WERI-Rb-1 (cell line): ENCODE results near the gene SLC38A2.

Experiments used
- DNase-seq: peaks from one replicate; pipeline ENCODE4 v3.0.0-alpha.2; 2020
- H3K27ac ChIP-seq: fragments of 250-450 bp; sonication (Bioruptor Pico); 2 replicates; pipeline ENCODE4 v1.5.1; 2020; ENCODE audit warnings: mild to moderate bottlenecking, moderate library complexity
- H3K27me3 ChIP-seq: fragments of 250-450 bp; sonication (Bioruptor Pico); 2 replicates; pipeline ENCODE4 v1.5.1; 2021; ENCODE audit warnings: mild to moderate bottlenecking, low read depth, moderate library complexity; ENCODE audit not compliant: insufficient read depth, severe bottlenecking
- H3K36me3 ChIP-seq: fragments of 250-450 bp; sonication (Bioruptor Pico); 2 replicates; pipeline ENCODE4 v1.5.1; 2020; ENCODE audit warnings: mild to moderate bottlenecking, moderate library complexity
- H3K4me3 ChIP-seq: 2 replicates; pipeline ENCODE4 v1.5.1; 2011; ENCODE audit warnings: low read depth, mild to moderate bottlenecking, control low read depth, low read length
- H3K9me3 ChIP-seq: fragments of 250-450 bp; sonication (Bioruptor Pico); 2 replicates; pipeline ENCODE4 v1.5.1; 2021; ENCODE audit warnings: mild to moderate bottlenecking, moderate library complexity; ENCODE audit not compliant: severe bottlenecking
- CTCF ChIP-seq: IDR thresholded peaks from 2 replicates; pipeline ENCODE4 v1.5.1; 2011; ENCODE audit warnings: low read depth, mild to moderate bottlenecking, control low read depth, inconsistent platforms, low read length

Gene SLC38A2

GRCh38 chr12:46366771-46367170, 5.8 kb downstream of the SLC38A2 start:
- peaks cover 98% of the 10 kb centered on the region for H3K36me3 ChIP-seq
- no peaks in the 10 kb centered on the region for H3K9me3 ChIP-seq
- no peaks in the 10 kb centered on the region for H3K27me3 ChIP-seq
- H3K4me3 ChIP-seq, result no peak overlapping the region
- no peak for DNase-seq
- no peak for TF ChIP-seq CTCF
- no peak overlapping the region for H3K27ac ChIP-seq

- H3K4me3 ChIP-seq, result no peak overlapping the region
- no peak overlapping the region for H3K27ac ChIP-seq
- DNase-seq, result no peak
- no peaks in the 10 kb centered on the region for H3K9me3 ChIP-seq
- peaks cover 100% of the 10 kb centered on the region for H3K36me3 ChIP-seq
- TF ChIP-seq CTCF, result no peak
- no peaks in the 10 kb centered on the region for H3K27me3 ChIP-seq
Measured at GRCh38 chr12:46365951-46366379, 6.6 kb downstream of the SLC38A2 start.

- H3K4me3 ChIP-seq, result no peak overlapping the region
- no peak overlapping the region for H3K27ac ChIP-seq
- no peak for TF ChIP-seq CTCF
- H3K9me3 ChIP-seq, result no peaks in the 10 kb centered on the region
- H3K36me3 ChIP-seq, result peaks cover 98% of the 10 kb centered on the region
- DNase-seq, result no peak
- H3K27me3 ChIP-seq, result no peaks in the 10 kb centered on the region
Measured at GRCh38 chr12:46364777-46365580, 7.6 kb downstream of the SLC38A2 start.

GRCh38 chr12:46364300-46364696, 8.3 kb downstream of the SLC38A2 start:
- no peak for DNase-seq
- Histone ChIP-seq H3K4me3 (no peak overlapping the region), H3K9me3 (no peaks in the 10 kb centered on the region), H3K27me3 (no peaks in the 10 kb centered on the region), H3K27ac (no peak overlapping the region), H3K36me3 (peaks cover 98% of the 10 kb centered on the region)
- no peak for TF ChIP-seq CTCF

- no peak overlapping the region for H3K27ac ChIP-seq
- H3K36me3 ChIP-seq, result peaks cover 95% of the 10 kb centered on the region
- no peaks in the 10 kb centered on the region for H3K27me3 ChIP-seq
- DNase-seq, result no peak
- no peak overlapping the region for H3K4me3 ChIP-seq
- no peaks in the 10 kb centered on the region for H3K9me3 ChIP-seq
- no peak for TF ChIP-seq CTCF
Measured at GRCh38 chr12:46363582-46364299, 8.8 kb downstream of the SLC38A2 start.
